H1 (cell line): ENCODE results near the gene IL36G. TPM values are rescaled to one million over a fixed set of nuclear protein-coding genes. Genes with fewer than 3 reads are reported as not detected.

Experiments used
- CTCF ChIA-PET: fragments of 300-600 bp; sonication (Branson Sonifier 250); formaldehyde crosslinking; loops from one replicate; lab custom pipeline; 2021; ENCODE audit not compliant: partially characterized antibody; lab: Charles Lee
- POLR2A ChIA-PET: fragments of 300-600 bp; sonication (Branson Sonifier 250); formaldehyde crosslinking; loops from one replicate; lab custom pipeline; 2021; ENCODE audit warnings: inconsistent platforms; ENCODE audit not compliant: partially characterized antibody; lab: Charles Lee
- DNase-seq, 2 experiments: peaks; one replicate each; pipeline versions ENCODE4 v3.0.0 to v3.0.0-alpha.2; 2010 to 2022; ENCODE audit warnings: low spot score in 2 of 2, low read depth in 1 of 2, mixed read lengths in 1 of 2
- FAIRE-seq: peaks from 2 replicates; lab custom pipeline; 2011; peaks lifted over from hg19 to GRCh38; lab: Jason Lieb, UNC
- H2AFZ ChIP-seq: 2 replicates; pipeline ENCODE4 v1.8.1; 2012; ENCODE audit warnings: low read length, inconsistent platforms
- H2AK5ac ChIP-seq: 2 replicates; pipeline ENCODE4 v1.6.1; 2013; ENCODE audit warnings: low read depth, low read length
- H2BK120ac ChIP-seq: replicated peaks from 2 replicates; pipeline ENCODE3; 2013; ENCODE audit warnings: low read depth, low read length, inconsistent platforms
- H2BK12ac ChIP-seq: 2 replicates; pipeline ENCODE4 v1.6.1; 2013; ENCODE audit warnings: low read depth, low read length
- H2BK15ac ChIP-seq: 2 replicates; pipeline ENCODE4 v1.6.1; 2013; ENCODE audit warnings: low read length
- H2BK20ac ChIP-seq: 2 replicates; pipeline ENCODE4 v1.6.1; 2013; ENCODE audit warnings: low read length
- H2BK5ac ChIP-seq: 2 replicates; pipeline ENCODE4 v1.6.1; 2013; ENCODE audit warnings: low read depth, low read length
- H3K14ac ChIP-seq: 2 replicates; pipeline ENCODE4 v1.6.1; 2013; ENCODE audit warnings: inconsistent platforms; ENCODE audit not compliant: insufficient read length
- H3K18ac ChIP-seq: 2 replicates; pipeline ENCODE4 v1.6.1; 2013; ENCODE audit warnings: low read length; ENCODE audit errors: extremely low read depth
- H3K23ac ChIP-seq: 2 replicates; pipeline ENCODE4 v1.6.1; 2013; ENCODE audit warnings: inconsistent platforms; ENCODE audit not compliant: insufficient read length
- H3K23me2 ChIP-seq: 2 replicates; pipeline ENCODE4 v1.6.1; 2013; ENCODE audit warnings: low read depth, low read length
- H3K27ac ChIP-seq: 2 replicates; pipeline ENCODE4 v1.6.1; 2011; ENCODE audit warnings: low read depth, low read length, inconsistent platforms
- H3K27me3 ChIP-seq, 4 experiments: replicated peaks in 1 of 4; 1 replicate in 1 of 4; 2 replicates in 3 of 4; pipeline versions ENCODE4 v1.6.1 to v1.8.1; 2011 to 2013; ENCODE audit warnings: low read length in 3 of 4, mild to moderate bottlenecking in 3 of 4, inconsistent platforms in 2 of 4, mixed read lengths in 2 of 4, moderate library complexity in 1 of 4; ENCODE audit not compliant: control insufficient read depth in 3 of 4, insufficient read depth in 3 of 4; ENCODE audit errors: extremely low read depth in 1 of 4
- H3K36me3 ChIP-seq, 4 experiments: 2 replicates each; pipeline versions ENCODE4 v1.6.1 to v1.8.1; 2011 to 2013; ENCODE audit warnings: mild to moderate bottlenecking in 4 of 4, low read length in 3 of 4, moderate library complexity in 2 of 4, control low read depth in 1 of 4, inconsistent platforms in 1 of 4; ENCODE audit not compliant: insufficient read depth in 4 of 4, control insufficient read depth in 2 of 4
- H3K4ac ChIP-seq: replicated peaks from 2 replicates; pipeline ENCODE3; 2013; ENCODE audit warnings: low read length, low read depth, mixed read lengths, inconsistent platforms; ENCODE audit not compliant: insufficient read length
- H3K4me1 ChIP-seq, 4 experiments: replicated peaks in 1 of 4; 1 replicate in 1 of 4; 2 replicates in 3 of 4; pipeline versions ENCODE4 v1.6.1 to v1.8.1; 2011 to 2013; ENCODE audit warnings: low read length in 3 of 4, inconsistent platforms in 2 of 4, mixed read lengths in 1 of 4; ENCODE audit not compliant: insufficient read depth in 4 of 4, control insufficient read depth in 3 of 4
- H3K4me2 ChIP-seq, 2 experiments: 2 replicates each; pipeline versions ENCODE4 v1.6.1 to v1.8.1; 2011 to 2013; ENCODE audit warnings: low read depth in 2 of 2, low read length in 2 of 2, control low read depth in 1 of 2, inconsistent platforms in 1 of 2, mild to moderate bottlenecking in 1 of 2; ENCODE audit not compliant: insufficient read depth in 1 of 2
- H3K4me3 ChIP-seq, 4 experiments: fragments of 200-600, 300-600 bp in 1 of 4; sonication (generic), shearing (Covaris generic), sonication (Bioruptor Twin) in 1 of 4; 2 replicates each; pipeline versions ENCODE4 v1.5.1 to v1.8.1; 2011 to 2016; ENCODE audit warnings: low read length in 4 of 4, low read depth in 3 of 4, control low read depth in 2 of 4, inconsistent platforms in 2 of 4, mild to moderate bottlenecking in 2 of 4, mixed read lengths in 1 of 4, moderate library complexity in 1 of 4; ENCODE audit not compliant: insufficient read depth in 2 of 4; ENCODE audit errors: extremely low read depth in 1 of 4
- H3K56ac ChIP-seq: replicated peaks from 2 replicates; pipeline ENCODE3; 2013; ENCODE audit warnings: low read depth, mild to moderate bottlenecking, mixed read lengths, low read length, inconsistent platforms; ENCODE audit not compliant: insufficient read length
- H3K79me1 ChIP-seq: 2 replicates; pipeline ENCODE4 v1.6.1; 2013; ENCODE audit warnings: low read depth, low read length, control low read depth
- H3K79me2 ChIP-seq, 2 experiments: 2 replicates each; pipeline versions ENCODE4 v1.6.1 to v1.8.1; 2012 to 2013; ENCODE audit warnings: low read length in 2 of 2, mild to moderate bottlenecking in 2 of 2, inconsistent platforms in 1 of 2; ENCODE audit not compliant: insufficient read depth in 2 of 2, control insufficient read depth in 1 of 2
- H3K9ac ChIP-seq, 4 experiments: replicated peaks in 1 of 4; 1 replicate in 1 of 4; 2 replicates in 3 of 4; pipeline versions ENCODE4 v1.6.1 to v1.8.1; 2011 to 2013; ENCODE audit warnings: low read depth in 3 of 4, low read length in 3 of 4, control low read depth in 2 of 4, mild to moderate bottlenecking in 2 of 4, moderate library complexity in 2 of 4, inconsistent platforms in 1 of 4; ENCODE audit errors: extremely low read depth in 1 of 4
- H3K9me3 ChIP-seq, 2 experiments: 2 replicates each; pipeline versions ENCODE4 v1.6.1 to v1.8.1; 2012 to 2013; ENCODE audit warnings: mild to moderate bottlenecking in 2 of 2, moderate library complexity in 2 of 2, control low read depth in 1 of 2, inconsistent platforms in 1 of 2, low read depth in 1 of 2, low read length in 1 of 2, mixed read lengths in 1 of 2; ENCODE audit not compliant: insufficient read depth in 2 of 2
- H4K20me1 ChIP-seq, 2 experiments: replicated peaks in 1 of 2; 2 replicates each; pipeline versions ENCODE3 to v1.8.1; 2011 to 2013; ENCODE audit warnings: inconsistent platforms in 2 of 2, low read length in 2 of 2, mild to moderate bottlenecking in 1 of 2; ENCODE audit not compliant: insufficient read depth in 2 of 2, control insufficient read depth in 1 of 2
- H4K5ac ChIP-seq: 2 replicates; pipeline ENCODE4 v1.6.1; 2013; ENCODE audit warnings: low read length, low read depth, mixed read lengths, inconsistent platforms; ENCODE audit not compliant: insufficient read length
- H4K8ac ChIP-seq: 2 replicates; pipeline ENCODE4 v1.8.0; 2013; ENCODE audit warnings: mild to moderate bottlenecking, moderate library complexity, low read length, inconsistent platforms; ENCODE audit not compliant: insufficient read depth; ENCODE audit errors: extremely low read depth
- H4K91ac ChIP-seq: replicated peaks from 2 replicates; pipeline ENCODE3; 2013; ENCODE audit warnings: low read length, mixed read lengths, inconsistent platforms; ENCODE audit not compliant: insufficient read length
- JUN ChIP-seq: IDR thresholded peaks from 2 replicates; pipeline ENCODE4 v1.6.1; 2011; ENCODE audit warnings: low read depth, mild to moderate bottlenecking, improper control_type of control experiment, low read length
- KDM5A ChIP-seq: fragments of 200-600 bp; IDR thresholded peaks from 2 replicates; pipeline ENCODE4 v1.7.1; 2012; ENCODE audit warnings: mild to moderate bottlenecking, low read length, inconsistent platforms, mixed read lengths
- RAD21 ChIP-seq, 2 experiments: IDR thresholded peaks in 1 of 2; conservative IDR thresholded peaks in 1 of 2; 2 replicates each; pipeline ENCODE4 v1.6.1; 2011; ENCODE audit warnings: low read depth in 2 of 2, low read length in 2 of 2, improper control_type of control experiment in 1 of 2, inconsistent platforms in 1 of 2, mild to moderate bottlenecking in 1 of 2, moderate library complexity in 1 of 2
- WGBS, 2 experiments: shearing (Covaris generic) in 1 of 2; methylation state at CpG; one replicate each; pipeline versions ENCODE4 v1.1.6 to v1.1.7; 2013 to 2015; ENCODE audit warnings: low lambda C conversion rate in 2 of 2, mixed read lengths in 2 of 2, inconsistent platforms in 1 of 2, low coverage in 1 of 2, missing lambda C conversion rate in 1 of 2; ENCODE audit not compliant: insufficient replicate concordance in 2 of 2, insufficient coverage in 1 of 2, insufficient read length in 1 of 2; ENCODE audit errors: extremely low coverage in 1 of 2, missing lambda C conversion rate in 1 of 2; 5-methylcytosine and 5-hydroxymethylcytosine counted together
- polyA plus RNA-seq, 7 experiments: library from polyadenylated mRNA; depleted of rRNA in 3 of 7; stranded (reverse) in 5 of 7; unstranded in 2 of 7; fragments of >200 nt in 5 of 7; fragments of 200-250 nt in 2 of 7; gene quantifications; 1 replicate in 5 of 7; 2 replicates in 1 of 7; 4 replicates in 1 of 7; pipeline versions ENCODE4 v1.2.1 to v1.2.3, GENCODE V29; 2011 to 2013; ENCODE audit warnings: missing spikeins in 2 of 7, mixed read lengths in 2 of 7
- total RNA-seq: library from RNA; stranded (reverse); fragmentation: NEBNext Ultra II Directional; extraction: Animal tissue kit (Norgen Biotek cat#: 25700); gene quantifications from 2 replicates; pipeline ENCODE4 v1.2.1, GENCODE V29; 2021
- TF ChIP-seq, protein P1 (sequence below): IDR thresholded peaks from 2 replicates; pipeline ENCODE4 v1.6.1; 2011; ENCODE audit warnings: low read depth, mild to moderate bottlenecking, low read length; ENCODE audit not compliant: insufficient read depth
- TF ChIP-seq, protein P2 (sequence below): IDR thresholded peaks from 2 replicates; pipeline ENCODE4 v1.6.1; 2012; ENCODE audit warnings: inconsistent platforms
- TF ChIP-seq, protein P3 (sequence below): IDR thresholded peaks from 2 replicates; pipeline ENCODE4 v1.6.1; 2012; ENCODE audit warnings: inconsistent platforms
- TF ChIP-seq, protein P4 (sequence below), 3 experiments: IDR thresholded peaks; 1 replicate in 2 of 3; 2 replicates in 1 of 3; pipeline versions ENCODE4 v1.5.1 to v1.6.1; 2011; ENCODE audit warnings: low read length in 3 of 3, mild to moderate bottlenecking in 3 of 3, inconsistent platforms in 2 of 3, low read depth in 1 of 3, moderate library complexity in 1 of 3; ENCODE audit not compliant: insufficient read depth in 1 of 3; ENCODE audit errors: control extremely low read depth in 1 of 3

The IL36G gene
- total and polyA plus RNA-seq, 2 of the 8 experiments (the other 6 are each of a cell fraction or from before 2014, with no cell fraction given): 0.39 TPM; not detected in 1

DNA sequence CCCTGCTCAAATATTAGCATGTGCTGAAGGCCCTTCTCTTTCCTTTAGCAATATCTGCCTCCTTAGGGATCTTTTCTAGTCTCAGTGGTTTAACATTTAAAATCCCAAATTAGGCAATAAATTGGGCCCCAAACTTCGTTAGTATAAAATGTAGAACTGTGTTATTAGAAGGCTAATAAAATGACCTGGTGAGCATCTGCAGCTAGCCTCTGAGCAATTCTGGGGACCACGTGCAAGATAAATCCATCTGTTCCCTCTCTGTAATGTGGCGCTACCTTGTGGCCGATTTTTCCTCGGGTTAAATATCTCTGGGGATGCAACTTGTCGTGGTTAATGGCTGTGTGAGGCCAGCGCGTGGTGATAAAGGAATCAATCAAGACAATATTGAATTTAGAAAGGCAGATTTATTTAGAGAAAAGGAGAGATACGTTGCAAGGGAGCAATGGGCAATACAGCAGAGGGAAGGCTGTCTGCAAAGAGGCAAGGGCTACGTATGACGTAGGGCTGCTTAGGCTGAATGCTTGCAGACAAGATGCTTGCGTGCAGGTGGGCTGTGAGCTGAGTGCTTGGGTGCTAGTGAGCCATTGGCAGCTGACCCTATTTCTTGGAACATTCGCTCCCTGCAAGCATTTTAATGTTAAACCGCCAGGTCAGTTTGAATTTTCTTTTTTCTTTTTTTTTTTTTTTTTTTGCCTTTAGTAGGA lies 18.5 kb upstream of the IL36G start:
- H4K20me1 ChIP-seq: no peaks in the 10 kb centered on the region
- no peak overlapping the region for H2AK5ac ChIP-seq
- FAIRE-seq (no peak), DNase-seq (peak in 1 of 2 experiments; percentile 61)
- H3K18ac ChIP-seq: no peak overlapping the region
- ChIA-PET POLR2A (no interaction called here), CTCF (interaction anchor here (0.6 to 3.9 kb wide), 43 partner anchors 10 to 1472 kb away, joined by 3 to 41 read pairs (median 3); partner anchors contain the start of gene IL36G)
- no peak overlapping the region for H3K4me2 ChIP-seq
- H2BK5ac ChIP-seq: no peak overlapping the region
- TF ChIP-seq, protein P1, sequence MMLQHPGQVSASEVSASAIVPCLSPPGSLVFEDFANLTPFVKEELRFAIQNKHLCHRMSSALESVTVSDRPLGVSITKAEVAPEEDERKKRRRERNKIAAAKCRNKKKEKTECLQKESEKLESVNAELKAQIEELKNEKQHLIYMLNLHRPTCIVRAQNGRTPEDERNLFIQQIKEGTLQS: 0 out of 2 replicates have a peak, but pooled peaks have one; percentile 16
- TF ChIP-seq RAD21 (IDR thresholded peaks at IDR 0.05 in 1 of 2, conservative IDR thresholded peaks at IDR 0.05 in 1 of 2; ENCODE audit: low read depth in 2 of 2, low read length in 2 of 2): peak; percentile 30 to 41
- TF ChIP-seq, protein P2, sequence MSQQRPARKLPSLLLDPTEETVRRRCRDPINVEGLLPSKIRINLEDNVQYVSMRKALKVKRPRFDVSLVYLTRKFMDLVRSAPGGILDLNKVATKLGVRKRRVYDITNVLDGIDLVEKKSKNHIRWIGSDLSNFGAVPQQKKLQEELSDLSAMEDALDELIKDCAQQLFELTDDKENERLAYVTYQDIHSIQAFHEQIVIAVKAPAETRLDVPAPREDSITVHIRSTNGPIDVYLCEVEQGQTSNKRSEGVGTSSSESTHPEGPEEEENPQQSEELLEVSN: peak; percentile 42; the same call in 1 of the 2 replicates
- TF ChIP-seq, protein P3, sequence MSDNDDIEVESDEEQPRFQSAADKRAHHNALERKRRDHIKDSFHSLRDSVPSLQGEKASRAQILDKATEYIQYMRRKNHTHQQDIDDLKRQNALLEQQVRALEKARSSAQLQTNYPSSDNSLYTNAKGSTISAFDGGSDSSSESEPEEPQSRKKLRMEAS: peak; percentile 51; the same call in 1 of the 2 replicates
- TF ChIP-seq, protein P4, sequence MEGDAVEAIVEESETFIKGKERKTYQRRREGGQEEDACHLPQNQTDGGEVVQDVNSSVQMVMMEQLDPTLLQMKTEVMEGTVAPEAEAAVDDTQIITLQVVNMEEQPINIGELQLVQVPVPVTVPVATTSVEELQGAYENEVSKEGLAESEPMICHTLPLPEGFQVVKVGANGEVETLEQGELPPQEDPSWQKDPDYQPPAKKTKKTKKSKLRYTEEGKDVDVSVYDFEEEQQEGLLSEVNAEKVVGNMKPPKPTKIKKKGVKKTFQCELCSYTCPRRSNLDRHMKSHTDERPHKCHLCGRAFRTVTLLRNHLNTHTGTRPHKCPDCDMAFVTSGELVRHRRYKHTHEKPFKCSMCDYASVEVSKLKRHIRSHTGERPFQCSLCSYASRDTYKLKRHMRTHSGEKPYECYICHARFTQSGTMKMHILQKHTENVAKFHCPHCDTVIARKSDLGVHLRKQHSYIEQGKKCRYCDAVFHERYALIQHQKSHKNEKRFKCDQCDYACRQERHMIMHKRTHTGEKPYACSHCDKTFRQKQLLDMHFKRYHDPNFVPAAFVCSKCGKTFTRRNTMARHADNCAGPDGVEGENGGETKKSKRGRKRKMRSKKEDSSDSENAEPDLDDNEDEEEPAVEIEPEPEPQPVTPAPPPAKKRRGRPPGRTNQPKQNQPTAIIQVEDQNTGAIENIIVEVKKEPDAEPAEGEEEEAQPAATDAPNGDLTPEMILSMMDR (IDR thresholded peaks at IDR 0.05; ENCODE audit: control extremely low read depth in 1 of 3, insufficient read depth in 1 of 3, low read depth in 1 of 3, low read length in 3 of 3): peak; percentile 39 to 50 (median 42)
- TF ChIP-seq JUN: no peak
- TF ChIP-seq KDM5A: no peak
- H3K79me1 ChIP-seq: no peaks in the 10 kb centered on the region
- no peak overlapping the region for H4K8ac ChIP-seq
- H2BK12ac ChIP-seq: no peak overlapping the region
- H3K79me2 ChIP-seq: no peaks in the 10 kb centered on the region
- no peaks in the 10 kb centered on the region for H3K23me2 ChIP-seq
- H3K4me3 ChIP-seq: no peak overlapping the region
- no peak overlapping the region for H2BK15ac ChIP-seq
- H2BK20ac ChIP-seq: no peak overlapping the region
- H3K9ac ChIP-seq: no peak overlapping the region
- H3K56ac ChIP-seq: no peak overlapping the region
- peak overlapping the region; percentile 62; the same call in 1 of the 2 replicates for H2AFZ ChIP-seq
- no peaks in the 10 kb centered on the region for H3K36me3 ChIP-seq
- H4K5ac ChIP-seq: no peak overlapping the region
- no peak overlapping the region for H2BK120ac ChIP-seq
- H3K4ac ChIP-seq: no peak overlapping the region
- no peak overlapping the region for H3K23ac ChIP-seq
- H3K4me1 ChIP-seq: no peaks in the 10 kb centered on the region
- H4K91ac ChIP-seq: no peak overlapping the region
- 73% methylated on average over 14 of the region's 14 CpGs; no CpG with 5 or more reads in 1 of the 2 experiments for WGBS, 2 experiments
- no peak overlapping the region for H3K14ac ChIP-seq
- no peak overlapping the region for H3K27ac ChIP-seq
- no peaks in the 10 kb centered on the region; a peak in 1 of 7 replicates for H3K27me3 ChIP-seq
- no peaks in the 10 kb centered on the region for H3K9me3 ChIP-seq
